Dedifferentiated amniotic fluid mesenchymal stem cell (primary cell): ENCODE measurements around the gene EPHA1.

Source experiments
- DNase-seq: peaks from one replicate; pipeline ENCODE4 v3.0.0-alpha.2; 2016; ENCODE audit errors: extremely low spot score

The EPHA1 gene

GRCh38 chr7:143374561-143374960, 34.1 kb downstream of the EPHA1 start:
- no peak for DNase-seq

- no peak for DNase-seq
Observed at GRCh38 chr7:143373255-143373794, 35.3 kb downstream of the EPHA1 start.

GRCh38 chr7:143372070-143372469, 36.6 kb downstream of the EPHA1 start:
- DNase-seq: no peak

GRCh38 chr7:143369678-143370651, 38.7 kb downstream of the EPHA1 start:
- no peak for DNase-seq

DNA sequence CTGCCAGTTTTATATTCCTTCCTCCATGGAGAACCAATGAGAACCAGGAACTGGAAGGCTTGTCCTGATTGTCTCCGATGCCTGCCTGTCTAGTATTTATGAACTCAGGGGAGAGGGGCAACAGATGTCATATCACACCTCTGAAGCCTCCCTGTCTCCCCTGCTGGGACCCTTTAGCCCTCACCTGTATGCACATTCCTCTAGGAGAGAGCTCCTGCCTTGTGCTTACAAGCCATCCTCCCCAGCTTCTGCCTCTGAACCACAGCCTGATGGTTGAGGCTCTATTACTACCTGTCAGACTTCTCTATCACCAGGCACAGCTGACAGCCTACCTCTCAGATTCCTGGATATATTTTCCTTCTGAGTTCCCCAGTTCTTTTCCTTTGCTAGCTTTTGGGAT, 40.3 kb downstream of the EPHA1 start:
- DNase-seq: no peak

DNA sequence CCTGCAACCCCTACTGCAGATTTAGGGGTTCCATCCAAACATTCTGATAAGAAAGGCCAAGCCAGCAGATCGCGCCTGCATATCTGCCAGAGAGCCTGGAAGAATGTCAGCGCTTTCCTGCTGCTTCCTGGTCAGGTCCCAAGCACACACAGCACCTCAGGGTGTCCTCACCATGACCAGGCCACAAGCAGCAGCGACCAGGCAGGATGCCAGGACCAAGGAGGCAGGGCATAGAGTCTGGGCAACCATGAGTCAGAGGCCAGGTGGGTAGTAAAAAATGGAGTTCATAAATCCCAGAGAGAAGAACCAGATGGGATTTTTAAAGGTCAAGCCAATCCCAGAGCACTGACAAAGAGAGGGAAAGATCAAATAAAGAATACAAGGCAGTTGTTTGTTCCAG, 40.7 kb downstream of the EPHA1 start:
- no peak for DNase-seq

- no peak for DNase-seq
Observed at GRCh38 chr7:143363016-143363937, 45.4 kb downstream of the EPHA1 start.

DNA sequence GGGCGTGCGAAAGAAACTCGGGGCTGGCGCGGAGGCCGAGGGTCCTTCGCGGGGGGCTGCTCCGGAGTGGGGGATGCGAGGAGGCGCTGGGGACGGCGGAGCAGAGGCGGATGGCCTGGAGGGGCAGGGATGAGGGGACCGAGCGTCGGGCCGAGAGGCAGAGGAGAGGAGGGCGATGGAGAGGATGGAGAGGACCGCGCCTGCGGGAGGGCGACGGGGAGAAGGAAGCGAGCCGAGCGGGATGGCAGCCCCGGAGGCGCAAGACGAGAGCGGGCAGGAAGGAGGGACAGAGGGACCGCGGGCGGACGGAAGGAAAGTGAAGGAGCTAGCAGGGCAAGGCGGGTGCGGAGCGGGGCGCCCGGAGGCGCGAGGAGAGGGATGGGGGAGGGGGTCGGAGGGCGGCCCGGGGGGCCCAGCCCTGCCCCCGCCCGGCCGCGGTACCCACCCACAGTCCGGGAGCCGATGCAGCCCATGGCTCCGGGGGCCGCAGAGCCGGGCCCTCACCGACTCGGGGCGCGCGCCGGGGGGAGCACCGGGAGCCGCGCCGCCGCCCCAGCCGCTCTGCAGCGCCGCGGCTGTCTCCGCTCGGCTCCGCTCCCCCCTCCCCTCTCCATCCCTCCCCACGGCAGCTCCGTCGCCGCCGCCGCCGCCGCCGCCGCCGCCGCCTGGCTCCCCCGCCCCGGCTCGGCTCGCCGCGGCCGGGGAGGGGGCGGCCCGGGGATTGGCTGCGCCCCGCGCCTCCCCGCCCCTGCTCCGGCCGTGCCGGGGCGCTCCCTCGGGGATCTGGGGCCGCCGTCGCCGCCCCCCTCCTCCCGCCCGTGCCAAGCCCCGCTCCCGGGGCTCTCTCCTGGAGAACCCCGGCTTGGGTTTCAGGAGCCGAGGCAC, 46.3 kb downstream of the EPHA1 start, which contains the start of gene FAM131B:
Gene FAM131B, minus strand, starts transcription at position 583 of the 885 bp plus-strand sequence. Its CDS starts 110 bp downstream, at position 473.
- no peak for DNase-seq

GRCh38 chr7:143361552-143362130, 47.0 kb downstream of the EPHA1 start:
- no peak for DNase-seq

GRCh38 chr7:143360788-143361551, 47.7 kb downstream of the EPHA1 start:
- no peak for DNase-seq

GRCh38 chr7:143359771-143360353, 48.8 kb downstream of the EPHA1 start:
- DNase-seq: no peak

GRCh38 chr7:143358626-143359025, 50.0 kb downstream of the EPHA1 start:
- DNase-seq: no peak

- DNase-seq: no peak
Observed at GRCh38 chr7:143356414-143357050, 52.1 kb downstream of the EPHA1 start.

DNA sequence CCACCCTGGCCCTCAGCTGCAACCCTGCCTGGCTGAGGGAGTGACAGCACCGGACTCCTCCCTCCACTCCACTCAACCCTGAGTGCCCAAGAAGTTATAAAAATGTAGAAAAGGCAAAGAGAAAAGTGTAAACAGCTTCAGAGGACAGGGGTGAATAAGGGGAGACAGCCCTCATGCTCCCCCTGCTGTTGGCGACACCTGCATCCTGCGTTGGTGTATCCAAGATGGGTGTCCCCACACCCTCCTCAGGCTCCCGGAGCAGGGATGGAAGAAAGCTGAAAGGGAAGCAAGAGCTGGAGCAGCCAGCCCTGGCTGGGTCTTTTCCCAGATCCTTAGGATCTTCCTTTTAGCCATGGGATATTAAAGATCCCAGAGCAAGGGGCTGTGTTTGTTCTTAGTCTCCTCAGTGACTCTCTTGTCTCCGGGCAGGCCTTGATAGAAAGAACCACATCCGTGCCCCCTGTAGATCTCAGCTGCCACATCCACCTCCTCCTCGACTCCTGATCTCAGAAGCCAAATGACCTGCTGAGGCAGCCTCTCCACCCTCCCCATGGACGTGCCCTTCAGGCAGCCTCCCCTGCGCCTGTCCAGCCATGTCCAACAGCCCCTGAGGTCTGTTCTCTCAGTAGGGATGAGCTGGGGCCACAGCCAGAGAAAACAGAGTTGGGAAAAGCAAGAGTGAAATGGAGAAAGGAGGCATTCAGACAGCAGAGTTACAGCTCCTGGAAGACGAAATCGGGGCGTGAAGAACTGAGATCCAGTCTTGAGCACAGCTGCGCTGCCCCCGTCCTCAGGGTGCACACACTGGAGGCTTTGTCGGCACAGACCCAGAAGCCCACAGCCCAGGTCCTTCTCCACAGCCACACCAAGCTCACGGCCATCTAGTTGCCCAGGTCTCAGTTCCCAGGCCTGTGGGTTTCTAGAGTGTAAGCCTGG, 52.9 kb downstream of the EPHA1 start:
- no peak for DNase-seq

DNA sequence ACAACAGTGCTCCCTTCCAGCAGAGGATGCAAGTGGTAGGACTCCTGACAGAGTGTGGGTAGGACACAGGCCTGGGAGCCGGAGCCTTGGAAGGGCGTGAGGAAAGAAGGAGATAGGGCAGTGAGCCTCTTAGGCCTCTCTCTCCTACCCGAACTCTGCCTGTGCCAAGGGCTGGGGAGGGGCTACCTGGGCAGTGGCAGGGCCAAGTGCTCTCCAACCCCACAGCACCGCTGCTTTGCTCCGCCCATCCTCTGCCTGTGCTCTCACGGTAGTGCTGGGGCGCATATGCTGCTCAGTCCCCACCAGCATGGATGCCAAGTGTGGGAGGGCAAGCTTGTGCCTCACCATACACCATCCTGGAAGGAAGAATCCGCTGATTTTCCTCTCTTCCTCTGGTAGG, 53.7 kb downstream of the EPHA1 start:
- no peak for DNase-seq

DNA sequence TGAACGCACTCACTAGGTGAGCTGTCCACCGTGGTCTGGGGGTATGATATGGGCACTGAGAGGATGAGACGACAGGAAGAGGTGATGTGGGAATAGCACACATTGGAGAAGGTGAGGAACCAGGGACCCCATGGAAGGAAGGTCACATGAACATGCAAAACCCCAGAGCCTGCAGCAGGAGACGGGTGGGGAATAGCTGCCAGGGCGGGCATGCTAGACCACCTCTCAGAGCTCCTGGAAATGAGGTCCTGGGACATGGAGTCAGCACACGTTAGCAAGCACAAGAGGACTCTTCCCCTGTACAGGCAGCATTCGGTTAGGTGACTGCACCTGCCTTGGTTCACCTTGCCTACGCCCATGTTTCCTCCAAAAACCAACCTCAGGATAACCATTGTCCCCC, 54.3 kb downstream of the EPHA1 start:
- DNase-seq: no peak

DNA sequence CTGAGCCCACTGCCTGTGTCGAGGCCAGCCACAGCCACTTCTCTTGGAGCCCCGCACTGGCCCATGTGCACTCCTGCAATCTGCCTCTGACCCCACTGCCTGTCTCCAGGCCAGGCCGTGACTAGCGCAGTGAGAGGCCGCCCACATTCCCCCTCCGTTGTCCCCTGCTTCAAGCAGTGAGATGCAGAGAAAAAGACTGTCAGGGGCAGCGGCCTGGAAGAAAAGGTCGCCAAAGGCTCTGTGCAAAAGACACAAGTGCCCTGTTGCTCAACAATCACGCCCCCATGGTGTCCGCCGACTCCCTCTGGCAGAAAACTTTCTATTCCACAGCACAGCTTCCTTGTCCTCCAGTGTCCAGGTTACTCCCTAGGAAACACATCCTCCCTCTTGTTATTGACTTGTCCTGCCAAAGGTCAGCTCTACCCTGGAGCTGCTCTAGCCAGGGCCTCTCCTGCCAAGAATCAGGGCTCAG, 56.1 kb downstream of the EPHA1 start:
- DNase-seq: no peak

- DNase-seq: no peak
Observed at GRCh38 chr7:143351574-143351973, 57.1 kb downstream of the EPHA1 start.
